Measurements from ENCODE around the gene FANCC.

The FANCC gene

GRCh38 chr9:95182854-95183563, 134.5 kb downstream of the FANCC start:
- DNase-seq, result no peak

- DNase-seq, result no peak
Observed at GRCh38 chr9:95181835-95182234, 135.7 kb downstream of the FANCC start.

- DNase-seq, result no peak
Observed at GRCh38 chr9:95181226-95181818, 136.2 kb downstream of the FANCC start.

GRCh38 chr9:95177617-95178016, 139.9 kb downstream of the FANCC start:
- no peak for DNase-seq

GRCh38 chr9:95176755-95177319, 140.7 kb downstream of the FANCC start:
- no peak for DNase-seq

DNA sequence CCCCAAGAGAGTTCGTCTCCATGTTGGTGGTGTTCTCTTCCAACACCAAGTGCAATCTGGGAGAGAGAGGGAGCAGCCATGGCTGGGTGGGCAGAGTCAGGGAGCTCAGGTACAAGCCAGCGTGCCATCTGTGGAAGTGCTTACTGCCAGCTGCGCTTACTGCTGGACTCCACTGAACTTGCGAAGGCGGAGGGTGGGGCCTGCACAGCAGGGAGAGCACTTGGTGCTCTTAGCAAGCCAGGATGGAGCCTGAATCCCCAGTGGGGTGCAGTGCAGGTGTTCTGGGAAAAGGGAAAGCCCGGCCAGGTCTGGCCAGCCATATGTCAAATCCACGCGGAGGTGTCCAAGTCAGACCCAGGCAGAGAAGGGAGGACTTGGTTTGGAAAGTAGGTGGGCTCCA, 142.0 kb downstream of the FANCC start:
- no peak for DNase-seq

GRCh38 chr9:95174038-95174437, 143.5 kb downstream of the FANCC start:
- DNase-seq, result no peak

- no peak for DNase-seq
Observed at GRCh38 chr9:95171596-95171995, 145.9 kb downstream of the FANCC start.

- DNase-seq, result no peak
Observed at GRCh38 chr9:95171001-95171400, 146.5 kb downstream of the FANCC start.

- DNase-seq, result peak; percentile 0
Observed at GRCh38 chr9:95167998-95168397, 149.5 kb downstream of the FANCC start.

DNA sequence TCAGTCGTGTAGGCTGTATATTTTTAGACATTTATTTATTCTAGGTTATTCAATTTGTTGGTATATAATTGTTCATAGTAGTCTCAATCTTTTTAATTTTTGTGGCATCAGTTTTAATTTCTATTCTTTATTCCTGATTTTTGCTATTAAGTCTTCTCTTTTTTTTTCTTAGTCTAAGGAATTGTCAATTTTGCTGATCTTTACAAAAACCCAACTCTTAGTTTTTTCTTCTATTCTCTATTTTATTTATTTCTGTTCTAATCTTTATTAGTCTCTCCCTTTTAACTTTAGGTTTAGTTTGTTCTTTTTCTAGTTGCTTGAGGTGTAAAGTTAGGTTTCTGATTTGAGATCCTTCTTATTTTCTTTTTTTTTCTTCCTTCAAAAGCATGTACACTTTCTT, 152.5 kb downstream of the FANCC start:
- no peak for DNase-seq

DNA sequence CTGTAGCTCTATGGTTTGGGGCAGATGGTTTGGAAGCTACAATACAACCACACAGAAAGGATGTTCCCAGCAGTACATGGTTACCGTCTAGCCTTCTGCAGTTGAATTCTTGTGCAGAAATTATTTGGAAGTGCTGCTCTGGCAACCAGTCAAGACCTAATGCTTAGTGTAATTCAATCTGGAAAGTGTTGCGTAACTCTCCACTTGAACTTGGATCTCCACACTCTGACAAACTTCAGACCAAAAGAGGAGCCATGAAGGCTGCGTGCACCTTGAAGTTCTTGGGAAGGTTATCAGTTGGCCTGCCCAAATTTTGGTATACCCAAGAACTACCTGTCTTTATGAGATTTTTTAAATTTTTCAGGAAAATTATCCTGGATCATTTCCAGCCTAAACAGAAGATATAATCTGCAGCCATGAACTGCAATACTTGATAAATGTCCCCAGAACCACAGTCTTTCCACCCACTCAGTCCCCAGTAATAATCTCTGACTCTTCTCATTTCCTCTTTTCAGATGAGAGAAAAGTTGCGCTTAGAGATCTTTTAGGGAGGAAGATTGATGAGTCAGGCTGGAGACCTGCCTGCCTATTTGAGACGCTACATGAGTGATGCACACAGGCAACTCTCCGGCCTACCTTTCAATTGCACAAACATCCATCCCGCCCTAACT, 159.9 kb downstream of the FANCC start:
- DNase-seq, result no peak

- DNase-seq, result no peak
Observed at GRCh38 chr9:95156074-95156473, 161.4 kb downstream of the FANCC start.

DNA sequence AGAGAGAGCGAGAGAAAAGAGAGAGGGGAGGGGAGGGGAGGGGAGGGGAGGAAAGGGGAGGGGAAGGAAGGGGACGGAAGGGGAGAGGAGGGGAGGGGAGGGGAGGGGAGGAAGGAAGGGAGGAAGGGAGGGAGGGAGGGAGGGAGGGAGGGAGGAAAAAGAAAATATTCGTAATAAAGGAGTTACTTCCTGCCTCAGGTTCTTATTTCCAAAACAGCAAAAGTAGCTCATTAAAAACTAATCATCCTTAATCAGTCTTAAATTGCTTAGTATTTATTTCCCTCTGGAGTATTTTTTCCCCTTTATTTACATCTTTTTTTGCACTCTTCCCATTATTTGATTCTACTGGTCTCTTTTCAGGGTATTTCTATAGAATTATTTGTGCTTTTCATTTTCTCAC, 162.3 kb downstream of the FANCC start:
- DNase-seq, result no peak

- no peak for DNase-seq
Observed at GRCh38 chr9:95150903-95151302, 166.6 kb downstream of the FANCC start.

DNA sequence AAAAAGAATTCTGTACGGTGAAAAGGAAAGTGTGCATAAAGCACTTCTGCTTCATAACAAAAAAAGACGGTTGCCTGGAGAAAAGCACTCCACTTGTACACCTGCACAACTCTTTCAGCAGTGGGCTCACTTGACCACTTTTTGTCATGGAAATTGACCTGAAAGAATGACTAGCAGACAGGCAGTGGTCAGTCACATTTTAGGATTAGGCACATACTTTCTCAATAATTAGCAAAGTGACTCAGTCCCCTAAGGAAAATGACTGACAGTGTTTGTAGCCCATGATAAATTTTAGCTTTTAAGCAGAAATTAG, 169.3 kb downstream of the FANCC start:
- DNase-seq, result no peak

DNA sequence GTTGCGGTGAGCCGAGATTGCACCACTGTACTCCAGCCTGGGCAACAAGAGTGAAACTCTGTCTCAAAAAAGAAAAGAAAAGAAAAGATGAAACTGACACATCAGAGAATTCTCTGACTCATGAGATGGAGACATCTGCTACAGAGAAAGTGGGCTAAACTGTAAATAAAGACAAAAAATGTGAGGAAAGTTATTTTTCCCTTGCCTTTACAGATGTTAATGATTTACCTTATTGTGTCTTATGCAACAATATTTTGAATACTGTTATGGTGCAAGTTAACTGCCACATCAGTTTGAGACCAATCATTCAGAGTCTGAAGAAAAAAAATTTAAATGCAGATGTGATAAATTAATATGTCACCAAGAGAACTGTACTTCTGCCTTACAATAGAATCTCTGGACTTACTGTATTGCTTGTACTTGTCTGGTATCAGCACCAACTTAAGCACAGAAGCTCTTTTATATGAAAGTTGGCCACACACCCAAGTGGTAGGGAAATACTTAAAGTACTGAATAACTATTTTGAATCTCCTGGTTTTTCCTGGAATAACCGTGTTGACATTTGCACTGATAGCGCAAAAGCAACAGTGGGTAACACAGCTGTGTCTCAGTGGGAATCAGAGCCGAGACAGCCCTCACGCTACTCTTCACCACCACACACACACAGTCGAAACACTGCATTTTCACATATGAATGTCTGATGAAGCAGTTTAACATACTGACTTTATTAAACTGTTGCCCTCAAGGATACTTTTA, 169.9 kb downstream of the FANCC start:
- DNase-seq, result no peak

DNA sequence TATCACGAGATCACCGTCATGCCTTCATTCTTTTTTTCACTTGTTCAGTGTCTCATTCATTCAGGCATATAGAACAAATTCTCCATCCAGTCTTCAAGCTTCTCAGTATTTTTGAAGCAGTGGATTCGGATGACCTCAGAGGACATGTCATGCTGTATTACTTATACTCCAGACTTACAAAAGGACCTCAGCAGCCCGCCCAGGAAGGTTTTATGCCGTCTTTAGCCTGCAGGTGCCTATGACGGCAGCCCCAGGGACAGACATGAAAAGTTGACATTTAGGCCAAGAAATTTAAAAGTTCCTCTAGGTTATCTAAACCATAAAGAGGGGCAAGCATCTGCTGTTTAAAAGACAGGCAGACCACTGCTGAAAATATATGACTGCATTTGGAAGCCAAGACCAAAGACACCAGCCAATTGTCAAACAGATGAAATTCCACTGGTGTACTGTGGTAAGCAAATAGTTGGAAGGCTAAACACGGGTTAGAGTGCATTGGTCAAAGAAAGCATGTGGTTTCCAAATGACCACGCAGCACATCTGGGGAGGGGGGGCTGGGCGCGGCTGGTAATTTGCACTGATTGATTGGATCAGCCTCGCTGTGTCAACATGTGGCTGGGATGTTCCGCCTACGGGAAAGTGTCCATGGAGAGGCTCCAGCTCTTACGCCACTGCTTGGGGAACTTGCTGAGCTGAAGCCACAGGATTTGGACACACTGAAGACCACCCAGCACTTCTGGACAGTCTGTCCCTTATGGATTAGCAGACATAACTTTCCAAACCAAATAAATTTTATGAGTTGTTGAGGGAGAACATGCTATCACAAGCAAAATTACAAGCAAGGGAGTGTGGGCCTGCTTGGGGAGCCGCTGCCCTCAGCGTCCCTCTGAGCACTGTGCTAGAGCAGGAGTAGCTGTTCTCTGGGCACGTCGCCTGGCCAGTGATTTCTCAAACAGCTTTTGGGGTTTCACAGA, 173.6 kb downstream of the FANCC start:
- no peak for DNase-seq

- DNase-seq, result no peak
Observed at GRCh38 chr9:95142728-95143127, 174.8 kb downstream of the FANCC start.

- no peak for DNase-seq
Observed at GRCh38 chr9:95142315-95142714, 175.2 kb downstream of the FANCC start.

- DNase-seq, result no peak
Observed at GRCh38 chr9:95140821-95141220, 176.7 kb downstream of the FANCC start.

DNA sequence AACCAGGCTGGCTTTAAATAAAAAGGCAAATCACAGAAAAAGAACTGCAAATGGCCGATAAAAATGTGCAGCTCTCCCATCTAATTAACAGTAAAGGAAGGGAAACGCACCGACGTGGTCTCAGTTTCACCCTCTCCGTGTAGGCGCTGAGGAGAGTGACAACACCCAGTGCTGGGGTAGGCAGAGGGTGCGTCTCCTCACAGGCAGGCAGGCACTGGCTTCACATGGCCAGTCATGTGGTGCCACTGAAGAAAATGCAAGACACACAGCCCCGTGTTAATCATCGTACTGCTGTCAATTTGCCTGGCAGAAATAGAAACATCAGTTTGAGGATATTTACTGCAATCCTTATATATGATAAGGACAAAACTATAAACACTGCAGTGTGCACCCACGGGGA, 178.4 kb downstream of the FANCC start:
- no peak for DNase-seq

Data from NCI-H526 treated with DMSO at 0.1 percent for 48 hours (cell line).